Hepatocyte (in vitro differentiated cells): ENCODE data around the gene EPHX1.

Experiments used
- EZH2 ChIP-seq: fragments of 200-600 bp; sonication (generic); IDR thresholded peaks from 2 replicates; pipeline ENCODE4 v1.6.1; 2016; ENCODE audit warnings: antibody characterized with exemption, mild to moderate bottlenecking, borderline replicate concordance
- EZH2phosphoT487 ChIP-seq: fragments of 200-600 bp; sonication (generic); IDR thresholded peaks from one replicate; pipeline ENCODE4 v1.6.1; 2018; ENCODE audit warnings: antibody characterized with exemption, mild to moderate bottlenecking, low read depth, moderate library complexity; ENCODE audit not compliant: unreplicated experiment, severe bottlenecking
- TF ChIP-seq, protein P1 (sequence below): fragments of 200-600 bp; sonication (generic); IDR thresholded peaks from 2 replicates; pipeline ENCODE4 v1.5.1; 2016; ENCODE audit warnings: antibody characterized with exemption, mild to moderate bottlenecking; ENCODE audit not compliant: poor library complexity

GRCh38 chr1:225814381-225814780 lies 4.5 kb downstream of the EPHX1 start:
- TF ChIP-seq, protein P1, sequence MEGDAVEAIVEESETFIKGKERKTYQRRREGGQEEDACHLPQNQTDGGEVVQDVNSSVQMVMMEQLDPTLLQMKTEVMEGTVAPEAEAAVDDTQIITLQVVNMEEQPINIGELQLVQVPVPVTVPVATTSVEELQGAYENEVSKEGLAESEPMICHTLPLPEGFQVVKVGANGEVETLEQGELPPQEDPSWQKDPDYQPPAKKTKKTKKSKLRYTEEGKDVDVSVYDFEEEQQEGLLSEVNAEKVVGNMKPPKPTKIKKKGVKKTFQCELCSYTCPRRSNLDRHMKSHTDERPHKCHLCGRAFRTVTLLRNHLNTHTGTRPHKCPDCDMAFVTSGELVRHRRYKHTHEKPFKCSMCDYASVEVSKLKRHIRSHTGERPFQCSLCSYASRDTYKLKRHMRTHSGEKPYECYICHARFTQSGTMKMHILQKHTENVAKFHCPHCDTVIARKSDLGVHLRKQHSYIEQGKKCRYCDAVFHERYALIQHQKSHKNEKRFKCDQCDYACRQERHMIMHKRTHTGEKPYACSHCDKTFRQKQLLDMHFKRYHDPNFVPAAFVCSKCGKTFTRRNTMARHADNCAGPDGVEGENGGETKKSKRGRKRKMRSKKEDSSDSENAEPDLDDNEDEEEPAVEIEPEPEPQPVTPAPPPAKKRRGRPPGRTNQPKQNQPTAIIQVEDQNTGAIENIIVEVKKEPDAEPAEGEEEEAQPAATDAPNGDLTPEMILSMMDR, result no peak
- TF ChIP-seq EZH2, result no peak
- no peak for TF ChIP-seq EZH2phosphoT487
